IMR-90 (cell line): ENCODE results near the gene MAFB. TPM values are rescaled to one million over a fixed set of nuclear protein-coding genes. Genes with fewer than 3 reads are reported as not detected.

Source experiments
- ATAC-seq: fragments of 200-7000 bp; cut with Tn5 transposase; 2 replicates; pipeline ENCODE4 v1.9.1; 2020; ENCODE audit warnings: low read depth, mild to moderate bottlenecking, moderate library complexity
- BruUV-seq: library from RNA; stranded (reverse); fragments of 400-500 nt; replicated peaks from 2 replicates; lab custom pipeline; 2021; lab: Mats Ljungman, UMichigan
- CTCF ChIA-PET: fragments of 300-600 bp; formaldehyde crosslinking; extraction: SDS; loops from one replicate; lab custom pipeline; 2021; ENCODE audit warnings: antibody characterized with exemption; lab: Yijun Ruan, JAX
- POLR2A ChIA-PET: fragments of 300-600 bp; sonication (Branson Sonifier 250); formaldehyde crosslinking; loops from one replicate; lab custom pipeline; 2022; ENCODE audit warnings: antibody characterized with exemption; ENCODE audit not compliant: unreplicated experiment; lab: Charles Lee
- DNase-seq: peaks from one replicate; pipeline ENCODE4 v3.0.0; 2013
- H2AFZ ChIP-seq: replicated peaks from 2 replicates; pipeline ENCODE3; 2013; ENCODE audit warnings: low read length, mild to moderate bottlenecking; ENCODE audit not compliant: poor library complexity
- H2AK5ac ChIP-seq: 2 replicates; pipeline ENCODE4 v1.6.1; 2013; ENCODE audit warnings: low read depth, low read length, inconsistent platforms
- H2AK9ac ChIP-seq: replicated peaks from 2 replicates; pipeline ENCODE3; 2013; ENCODE audit warnings: mild to moderate bottlenecking, low read depth, low read length, moderate library complexity; ENCODE audit not compliant: poor library complexity
- H2BK120ac ChIP-seq: 2 replicates; pipeline ENCODE4 v1.6.1; 2013; ENCODE audit warnings: low read depth, low read length, inconsistent platforms
- H2BK15ac ChIP-seq: 3 replicates; pipeline ENCODE4 v1.6.1; 2013; ENCODE audit warnings: low read depth, low read length, inconsistent platforms
- H2BK20ac ChIP-seq: 2 replicates; pipeline ENCODE4 v1.6.1; 2013; ENCODE audit warnings: low read depth, mild to moderate bottlenecking, inconsistent platforms, low read length, moderate library complexity
- H2BK5ac ChIP-seq: 2 replicates; pipeline ENCODE4 v1.6.1; 2013; ENCODE audit warnings: mild to moderate bottlenecking, low read depth, low read length, inconsistent platforms; ENCODE audit not compliant: poor library complexity, severe bottlenecking
- H3K14ac ChIP-seq: replicated peaks from 2 replicates; pipeline ENCODE4 v1.6.1; 2013; ENCODE audit warnings: low read depth, low read length, inconsistent platforms
- H3K18ac ChIP-seq: 2 replicates; pipeline ENCODE4 v1.6.1; 2013; ENCODE audit warnings: low read depth, low read length, control low read depth
- H3K23ac ChIP-seq: 2 replicates; pipeline ENCODE4 v1.6.1; 2013; ENCODE audit warnings: low read depth, low read length, inconsistent platforms
- H3K27ac ChIP-seq: 2 replicates; pipeline ENCODE4 v1.5.1; 2013; ENCODE audit warnings: mild to moderate bottlenecking, control low read depth, low read length; ENCODE audit not compliant: insufficient read depth
- H3K27me3 ChIP-seq: 2 replicates; pipeline ENCODE4 v1.6.1; 2013; ENCODE audit warnings: low read length; ENCODE audit not compliant: control insufficient read depth, insufficient read depth
- H3K36me3 ChIP-seq: 2 replicates; pipeline ENCODE4 v1.6.1; 2013; ENCODE audit warnings: low read length, mixed read lengths; ENCODE audit not compliant: control insufficient read depth, insufficient read depth
- H3K4ac ChIP-seq: 2 replicates; pipeline ENCODE4 v1.6.1; 2013; ENCODE audit warnings: low read depth, low read length, inconsistent platforms
- H3K4me1 ChIP-seq: 2 replicates; pipeline ENCODE4 v1.6.1; 2013; ENCODE audit warnings: low read length, mixed read lengths; ENCODE audit not compliant: control insufficient read depth, insufficient read depth
- H3K4me2 ChIP-seq: 2 replicates; pipeline ENCODE4 v1.6.1; 2013; ENCODE audit warnings: low read depth, mild to moderate bottlenecking, control low read depth, low read length, moderate library complexity
- H3K4me3 ChIP-seq: 2 replicates; pipeline ENCODE4 v1.5.1; 2013; ENCODE audit warnings: low read depth, mild to moderate bottlenecking, control low read depth, low read length, moderate library complexity; ENCODE audit not compliant: insufficient read depth
- H3K56ac ChIP-seq: 2 replicates; pipeline ENCODE4 v1.6.1; 2013; ENCODE audit warnings: low read length, inconsistent platforms; ENCODE audit not compliant: insufficient read depth; ENCODE audit errors: extremely low read depth
- H3K79me1 ChIP-seq, 2 experiments: 2 replicates each; pipeline ENCODE4 v1.6.1; 2013; ENCODE audit warnings: low read length in 2 of 2, inconsistent platforms in 1 of 2, low read depth in 1 of 2
- H3K9ac ChIP-seq: 2 replicates; pipeline ENCODE4 v1.6.1; 2013; ENCODE audit warnings: low read depth, low read length, control low read depth
- H3K9me1 ChIP-seq: 2 replicates; pipeline ENCODE4 v1.6.1; 2013; ENCODE audit warnings: low read length, inconsistent platforms; ENCODE audit not compliant: insufficient read depth
- H3K9me3 ChIP-seq: 2 replicates; pipeline ENCODE4 v1.6.1; 2013; ENCODE audit warnings: low read length; ENCODE audit not compliant: control insufficient read depth, insufficient read depth
- H4K20me1 ChIP-seq: 2 replicates; pipeline ENCODE4 v1.6.1; 2013; ENCODE audit warnings: low read length, inconsistent platforms; ENCODE audit not compliant: insufficient read depth
- H4K5ac ChIP-seq: 2 replicates; pipeline ENCODE4 v1.6.1; 2013; ENCODE audit warnings: mild to moderate bottlenecking, low read depth, low read length, control low read depth
- H4K8ac ChIP-seq, 2 experiments: 2 replicates each; pipeline ENCODE4 v1.6.1; 2013; ENCODE audit warnings: low read depth in 2 of 2, low read length in 2 of 2, control low read depth in 1 of 2, inconsistent platforms in 1 of 2
- H4K91ac ChIP-seq: 2 replicates; pipeline ENCODE4 v1.6.1; 2013; ENCODE audit warnings: low read depth, low read length, inconsistent platforms; ENCODE audit not compliant: insufficient read depth
- BHLHE40 ChIP-seq: fragments of 150-350 bp; IDR thresholded peaks from 2 replicates; pipeline ENCODE4 v1.6.1; 2016; ENCODE audit warnings: mild to moderate bottlenecking, low read depth, low read length
- CEBPB ChIP-seq: IDR thresholded peaks from 2 replicates; pipeline ENCODE4 v1.6.1; 2012; ENCODE audit warnings: low read depth, low read length, improper control_type of control experiment
- CHD1 ChIP-seq: IDR thresholded peaks from 2 replicates; pipeline ENCODE4 v1.6.1; 2012; ENCODE audit warnings: low read depth, low read length, improper control_type of control experiment
- FOS ChIP-seq: fragments of 150-350 bp; IDR thresholded peaks from 2 replicates; pipeline ENCODE4 v1.6.1; 2016; ENCODE audit warnings: low read depth, low read length
- MAFK ChIP-seq: IDR thresholded peaks from 2 replicates; pipeline ENCODE4 v1.6.1; 2012; ENCODE audit warnings: low read depth, low read length, improper control_type of control experiment
- POLR2A ChIP-seq: IDR thresholded peaks from 2 replicates; pipeline ENCODE4 v1.6.1; 2012; ENCODE audit warnings: mild to moderate bottlenecking, low read depth, low read length
- RAD21 ChIP-seq: IDR thresholded peaks from 2 replicates; pipeline ENCODE4 v1.6.1; 2012; ENCODE audit warnings: low read length, improper control_type of control experiment
- RCOR1 ChIP-seq: IDR thresholded peaks from 2 replicates; pipeline ENCODE4 v1.6.1; 2012; ENCODE audit warnings: mild to moderate bottlenecking, low read length, improper control_type of control experiment; ENCODE audit not compliant: insufficient replicate concordance
- SMC3 ChIP-seq: fragments of 150-350 bp; IDR thresholded peaks from 2 replicates; pipeline ENCODE4 v1.6.1; 2016; ENCODE audit warnings: low read depth, mild to moderate bottlenecking, antibody characterized with exemption, low read length, moderate library complexity
- WGBS, 2 experiments: methylation state at CpG; one replicate each; pipeline versions ENCODE4 v1.1.5 to v1.1.7; 2013; ENCODE audit warnings: missing lambda C conversion rate in 2 of 2; ENCODE audit not compliant: insufficient read length in 1 of 2; ENCODE audit errors: extremely low coverage in 2 of 2; 5-methylcytosine and 5-hydroxymethylcytosine counted together
- dilution Hi-C: fragments of 300-500 bp; cut with HindIII; formaldehyde crosslinking; loops from one replicate; pipeline ENCODE4 v1.14.3; 2018; ENCODE audit warnings: low sequenced_read_pairs; ENCODE audit not compliant: unreplicated experiment
- in situ Hi-C: fragments of 300-500 bp; cut with MboI; formaldehyde crosslinking; loops from 3 replicates; pipeline ENCODE4 v1.14.3; 2019; ENCODE audit warnings: low sequenced_read_pairs, inconsistent platforms, mixed read lengths
- intact Hi-C: fragments of 100-400 bp; cut with micrococcal nuclease; formaldehyde crosslinking; loops from 2 replicates; pipeline ENCODE4 v1.10.0; 2022
- polyA plus RNA-seq, 3 experiments: library from polyadenylated mRNA; depleted of rRNA; stranded (reverse); fragments of >200 nt; gene quantifications; 2 replicates each; pipeline ENCODE4 v1.2.3, GENCODE V29; 2012; ENCODE audit warnings: low replicate concordance in 1 of 3
- total RNA-seq: library from RNA; depleted of rRNA; stranded (reverse); fragments of >200 nt; gene quantifications from 2 replicates; pipeline ENCODE4 v1.2.3, GENCODE V29; 2012
- TF ChIP-seq, protein P1 (sequence below): fragments of 150-350 bp; IDR thresholded peaks from 2 replicates; pipeline ENCODE4 v1.6.1; 2017; ENCODE audit warnings: mild to moderate bottlenecking, antibody characterized with exemption, low read length, low read depth
- TF ChIP-seq, protein P2 (sequence below): fragments of 150-350 bp; IDR thresholded peaks from 2 replicates; pipeline ENCODE4 v1.6.1; 2016; ENCODE audit warnings: low read depth, mild to moderate bottlenecking, low read length, moderate library complexity, borderline replicate concordance

Gene MAFB
- total and polyA plus RNA-seq, 2 of the 4 experiments (the other 2 are of a cell fraction), result 0.07 TPM; not detected in 1

DNA sequence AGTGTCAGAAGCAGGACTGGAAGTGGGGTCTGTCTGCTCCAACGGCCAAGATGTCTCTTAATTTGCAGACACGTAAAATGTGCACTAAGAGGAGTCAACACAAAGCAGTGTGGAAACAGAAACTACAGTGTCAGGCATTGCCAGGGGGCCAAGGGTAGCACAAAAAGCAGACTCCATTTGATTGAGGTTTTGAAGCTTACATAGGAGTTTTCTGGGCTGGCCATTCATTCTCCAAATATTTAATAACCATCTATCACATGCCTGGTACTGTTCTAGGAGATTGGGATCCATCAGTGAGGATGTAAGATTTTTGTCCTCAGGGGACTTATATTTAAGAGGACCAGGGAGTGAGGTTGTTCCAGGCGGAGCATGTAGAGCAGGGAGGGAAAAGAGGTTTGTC is 29.5 kb downstream of the MAFB start:
- CTCF ChIA-PET, result no interaction called here

More for the DNA sequence above, 29.5 kb downstream of the MAFB start:
- H3K4me3 ChIP-seq, result no peak overlapping the region
- H3K9me3 ChIP-seq, result no peaks in the 10 kb centered on the region
- no peak overlapping the region for H3K14ac ChIP-seq
- TF ChIP-seq MAFK (no peak), FOS (no peak), POLR2A (no peak), RAD21 (no peak), CEBPB (no peak), CHD1 (no peak), SMC3 (no peak), RCOR1 (no peak), BHLHE40 (no peak)
- TF ChIP-seq, protein P1, sequence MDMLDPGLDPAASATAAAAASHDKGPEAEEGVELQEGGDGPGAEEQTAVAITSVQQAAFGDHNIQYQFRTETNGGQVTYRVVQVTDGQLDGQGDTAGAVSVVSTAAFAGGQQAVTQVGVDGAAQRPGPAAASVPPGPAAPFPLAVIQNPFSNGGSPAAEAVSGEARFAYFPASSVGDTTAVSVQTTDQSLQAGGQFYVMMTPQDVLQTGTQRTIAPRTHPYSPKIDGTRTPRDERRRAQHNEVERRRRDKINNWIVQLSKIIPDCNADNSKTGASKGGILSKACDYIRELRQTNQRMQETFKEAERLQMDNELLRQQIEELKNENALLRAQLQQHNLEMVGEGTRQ, result no peak
- TF ChIP-seq, protein P2, sequence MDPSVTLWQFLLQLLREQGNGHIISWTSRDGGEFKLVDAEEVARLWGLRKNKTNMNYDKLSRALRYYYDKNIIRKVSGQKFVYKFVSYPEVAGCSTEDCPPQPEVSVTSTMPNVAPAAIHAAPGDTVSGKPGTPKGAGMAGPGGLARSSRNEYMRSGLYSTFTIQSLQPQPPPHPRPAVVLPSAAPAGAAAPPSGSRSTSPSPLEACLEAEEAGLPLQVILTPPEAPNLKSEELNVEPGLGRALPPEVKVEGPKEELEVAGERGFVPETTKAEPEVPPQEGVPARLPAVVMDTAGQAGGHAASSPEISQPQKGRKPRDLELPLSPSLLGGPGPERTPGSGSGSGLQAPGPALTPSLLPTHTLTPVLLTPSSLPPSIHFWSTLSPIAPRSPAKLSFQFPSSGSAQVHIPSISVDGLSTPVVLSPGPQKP, result no peak
- H2AK9ac ChIP-seq, result no peak overlapping the region
- dilution Hi-C loops (no loop called here), in situ Hi-C loops (no loop called here), intact Hi-C loops (no loop called here)
- no peak overlapping the region for H2AK5ac ChIP-seq
- H3K56ac ChIP-seq, result no peak overlapping the region
- no peak overlapping the region for H2BK20ac ChIP-seq
- no peaks in the 10 kb centered on the region for H4K20me1 ChIP-seq
- H3K18ac ChIP-seq, result no peak overlapping the region
- no peak overlapping the region for H3K23ac ChIP-seq
- no peak overlapping the region for H2BK120ac ChIP-seq
- no peaks in the 10 kb centered on the region for H3K9me1 ChIP-seq
- H4K5ac ChIP-seq, result no peak overlapping the region
- H3K9ac ChIP-seq, result no peak overlapping the region
- no TSS peak for BruUV-seq
- no peak overlapping the region for H2BK5ac ChIP-seq
- no peaks in the 10 kb centered on the region for H3K79me1 ChIP-seq
- POLR2A ChIA-PET, result no interaction called here
- H2AFZ ChIP-seq, result no peak overlapping the region
- no CpG with 5 or more reads among the region's 3 CpGs for WGBS, 2 experiments
- H3K4ac ChIP-seq, result no peak overlapping the region
- H2BK15ac ChIP-seq, result no peak overlapping the region
- H4K91ac ChIP-seq, result no peak overlapping the region
- H3K4me1 ChIP-seq, result no peaks in the 10 kb centered on the region
- DNase-seq (no peak), ATAC-seq (no peak)
- H3K4me2 ChIP-seq, result no peak overlapping the region
- H3K27ac ChIP-seq, result no peak overlapping the region
- H4K8ac ChIP-seq, result no peak overlapping the region
- no peaks in the 10 kb centered on the region for H3K36me3 ChIP-seq
- peaks cover 6% of the 10 kb centered on the region; the same call in 1 of the 2 replicates for H3K27me3 ChIP-seq
